IgD-negative memory B cell (primary cell): Measurements from ENCODE around the gene GCNA. TPM values are rescaled to one million over a fixed set of nuclear protein-coding genes. Genes with fewer than 3 reads are reported as not detected.
A peak's percentile ranks its signal among the peaks of the same experiment; 100 is the strongest.

Source experiments
- H3K27ac Mint-ChIP-seq, 3 donors: one replicate each; pipeline ENCODE4 v1.8.0; 2020 to 2022; ENCODE audit warnings: mild to moderate bottlenecking in 3 of 3, mixed read lengths in 3 of 3, moderate library complexity in 1 of 3
- H3K27me3 Mint-ChIP-seq: one replicate; pipeline ENCODE4 v1.8.0; 2021; ENCODE audit warnings: mixed read lengths
- H3K36me3 Mint-ChIP-seq: one replicate; pipeline ENCODE4 v1.8.0; 2020; ENCODE audit warnings: mild to moderate bottlenecking, mixed read lengths
- H3K4me1 Mint-ChIP-seq, 3 donors: one replicate each; pipeline ENCODE4 v1.8.0; 2020 to 2022; ENCODE audit warnings: mixed read lengths in 3 of 3, mild to moderate bottlenecking in 1 of 3
- H3K4me3 Mint-ChIP-seq, 4 donors: one replicate each; pipeline ENCODE4 v1.8.0; 2020 to 2022; ENCODE audit warnings: mild to moderate bottlenecking in 4 of 4, mixed read lengths in 4 of 4, moderate library complexity in 3 of 4
- H3K9me3 Mint-ChIP-seq, 3 donors: one replicate each; pipeline ENCODE4 v1.8.0; 2020 to 2021; ENCODE audit warnings: mixed read lengths in 3 of 3, mild to moderate bottlenecking in 1 of 3
- polyA plus RNA-seq: library from polyadenylated mRNA; unstranded; fragments of 300-500 nt; fragmentation: Illumina TruSeq; gene quantifications from one replicate; pipeline ENCODE4 v1.2.3, GENCODE V29; 2021

The GCNA gene
- polyA plus RNA-seq, 1 donor from 2014 or later, result 0.38 TPM

DNA sequence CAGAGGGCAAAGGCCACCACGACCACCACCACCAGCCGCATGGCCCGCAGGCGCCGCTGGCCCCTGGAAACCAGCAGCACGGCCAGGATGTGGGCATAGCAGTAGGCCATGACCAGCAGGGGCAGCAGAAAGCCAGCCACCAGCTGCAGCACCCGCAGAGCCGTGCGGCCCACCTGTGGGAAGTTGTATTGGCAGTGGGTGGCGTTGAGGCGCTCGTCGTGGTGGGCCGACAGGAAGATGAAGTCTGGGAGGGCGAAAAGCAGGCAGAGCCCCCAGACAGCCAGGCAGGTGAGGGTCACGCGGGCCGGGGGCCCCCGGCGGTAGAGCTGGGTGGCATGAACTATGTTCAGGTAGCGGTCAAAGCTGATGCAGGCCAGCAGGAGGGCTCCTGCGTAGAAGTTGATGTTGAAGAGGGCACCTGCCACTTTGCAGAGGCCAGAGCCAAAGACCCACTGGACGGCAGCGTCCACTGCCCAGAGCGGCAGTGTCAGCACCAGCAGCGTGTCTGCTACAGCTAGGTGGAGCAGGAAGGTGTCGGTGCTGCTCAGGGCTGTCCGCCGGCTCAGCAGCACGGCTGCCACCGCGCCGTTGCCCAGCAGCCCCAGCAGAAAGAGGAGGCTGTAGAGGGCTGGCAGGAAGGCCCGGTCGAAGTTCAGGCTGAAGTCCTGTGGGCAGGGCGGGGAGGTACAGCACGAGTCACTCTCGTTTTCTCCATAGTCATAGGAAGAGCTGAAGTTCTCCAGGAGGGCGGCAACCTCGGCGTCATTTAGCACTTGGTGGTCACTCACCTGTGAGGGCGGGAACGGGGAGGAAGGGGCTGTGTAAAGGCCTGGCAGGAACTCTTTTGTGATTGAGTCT, 38.7 kb downstream of the GCNA start:
- Mint-ChIP-seq H3K36me3 (no peaks in the 10 kb centered on the region), H3K4me1 (peaks cover 23 to 31% (median 31%) of the 10 kb centered on the region in 3 donors), H3K4me3 (peak overlapping the region; percentile 82 to 94 (median 88)), H3K27me3 (peaks cover 3% of the 10 kb centered on the region), H3K27ac (peak overlapping the region; percentile 90 to 96 (median 93)), H3K9me3 (no peaks in the 10 kb centered on the region)

DNA sequence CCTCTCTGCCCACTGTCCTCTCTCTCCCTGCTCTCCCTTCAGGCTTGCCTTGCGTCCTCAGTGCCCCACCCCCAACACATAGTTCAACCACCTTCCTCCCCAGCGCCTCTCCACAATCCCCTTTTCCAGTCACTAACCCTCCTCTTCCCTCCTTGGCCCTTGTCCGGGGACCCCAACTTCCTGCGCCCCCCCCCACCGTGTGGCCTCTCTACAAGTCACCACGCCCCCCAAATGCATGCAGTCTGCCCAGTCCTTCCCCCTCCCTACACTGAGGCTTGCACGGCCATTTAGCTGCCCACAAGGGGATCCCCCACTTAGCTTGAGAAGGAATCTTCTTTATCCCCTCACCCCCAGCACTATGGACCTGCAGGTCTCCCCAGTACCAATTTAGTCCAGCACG, 39.5 kb downstream of the GCNA start:
- H3K27me3 Mint-ChIP-seq, result peaks cover 3% of the 10 kb centered on the region
- peaks cover 30 to 36% (median 36%) of the 10 kb centered on the region in 3 donors for H3K4me1 Mint-ChIP-seq
- H3K4me3 Mint-ChIP-seq, result peak overlapping the region; percentile 82 to 94 (median 88)
- peak overlapping the region; percentile 90 to 96 (median 93) for H3K27ac Mint-ChIP-seq
- no peaks in the 10 kb centered on the region for H3K9me3 Mint-ChIP-seq
- H3K36me3 Mint-ChIP-seq, result no peaks in the 10 kb centered on the region

DNA sequence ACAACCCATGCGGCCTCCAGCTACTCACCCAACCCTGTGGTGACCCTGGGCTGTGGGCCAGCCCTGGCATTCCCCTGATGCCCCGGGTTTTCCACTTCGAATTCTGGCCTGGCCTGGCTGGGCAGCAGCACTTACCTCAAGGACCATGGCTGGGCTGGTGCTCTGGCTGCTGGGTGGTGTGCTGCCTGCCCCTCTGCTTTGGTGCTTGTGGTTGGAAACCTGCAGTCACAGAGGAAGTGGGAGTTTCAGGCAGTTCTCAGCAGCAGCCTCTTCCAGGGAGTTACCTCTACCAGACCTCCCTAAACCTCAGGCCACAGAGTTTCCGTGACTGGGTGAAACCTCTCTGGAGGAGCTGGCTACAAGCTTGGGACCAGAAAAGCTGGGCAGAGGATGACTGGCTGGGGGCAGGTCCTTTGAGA, 40.1 kb downstream of the GCNA start, which contains the start of gene CXCR3:
Gene CXCR3, minus strand, starts transcription at position 209 of the 419 bp plus-strand sequence. Its CDS starts 62 bp downstream, at position 147.
- Mint-ChIP-seq H3K27me3 (peaks cover 4% of the 10 kb centered on the region), H3K9me3 (no peaks in the 10 kb centered on the region), H3K36me3 (no peaks in the 10 kb centered on the region), H3K4me3 (peak within 1 kb of the TSS; percentile 82 to 94 (median 88)), H3K4me1 (peaks cover 33 to 41% (median 38%) of the 10 kb centered on the region in 3 donors), H3K27ac (peak within 1 kb of the TSS; percentile 90 to 96 (median 93))

DNA sequence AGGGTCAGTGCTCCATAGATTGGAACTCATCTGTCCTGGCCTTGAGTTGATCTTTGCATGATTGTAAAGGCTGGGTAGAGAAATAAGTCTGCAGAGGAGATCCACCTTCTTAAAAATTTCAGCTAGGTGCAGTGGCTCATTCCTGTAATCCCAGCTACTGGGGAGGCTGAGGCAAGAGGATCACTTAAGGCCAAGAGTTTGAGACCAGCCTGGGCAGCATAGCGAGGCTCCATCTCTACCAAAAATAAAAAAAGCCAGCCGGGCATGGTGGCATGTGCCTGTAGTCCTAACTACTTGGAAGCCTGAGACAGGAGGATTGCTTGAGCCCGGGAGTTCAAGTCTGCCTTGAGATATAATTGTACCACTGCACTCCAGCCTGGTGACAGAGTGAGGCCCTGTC, 40.5 kb downstream of the GCNA start:
- Mint-ChIP-seq H3K4me3 (peak overlapping the region; percentile 82 to 94 (median 86)), H3K27ac (peak overlapping the region; percentile 71 to 96 (median 92)), H3K4me1 (peaks cover 38 to 46% (median 43%) of the 10 kb centered on the region in 3 donors), H3K27me3 (peaks cover 4% of the 10 kb centered on the region), H3K36me3 (no peaks in the 10 kb centered on the region), H3K9me3 (no peaks in the 10 kb centered on the region)

DNA sequence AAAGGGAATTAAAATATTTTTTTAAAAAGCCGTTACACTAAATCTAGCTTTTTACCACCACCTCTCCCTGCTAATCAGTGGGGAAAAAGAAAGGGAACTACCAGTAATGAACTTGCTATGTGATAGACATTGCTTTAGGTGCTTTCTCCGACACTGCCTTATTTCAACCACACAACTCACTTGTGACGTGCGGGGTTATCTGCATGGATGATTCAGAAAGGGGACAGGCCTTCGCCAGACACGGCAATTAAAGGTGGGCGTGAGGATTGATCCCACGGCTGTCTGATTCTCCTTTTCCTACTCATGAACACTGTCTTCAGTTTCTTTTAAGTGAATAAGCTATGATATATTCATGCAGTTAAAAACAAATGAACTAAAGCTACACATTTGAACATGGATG, 41.0 kb downstream of the GCNA start:
- Mint-ChIP-seq H3K27me3 (peaks cover 4% of the 10 kb centered on the region), H3K4me1 (peaks cover 40 to 47% (median 46%) of the 10 kb centered on the region in 3 donors), H3K9me3 (no peaks in the 10 kb centered on the region), H3K27ac (peak overlapping the region; percentile 71 to 96 (median 92)), H3K36me3 (no peaks in the 10 kb centered on the region), H3K4me3 (peak overlapping the region; percentile 67 to 88 (median 84))

DNA sequence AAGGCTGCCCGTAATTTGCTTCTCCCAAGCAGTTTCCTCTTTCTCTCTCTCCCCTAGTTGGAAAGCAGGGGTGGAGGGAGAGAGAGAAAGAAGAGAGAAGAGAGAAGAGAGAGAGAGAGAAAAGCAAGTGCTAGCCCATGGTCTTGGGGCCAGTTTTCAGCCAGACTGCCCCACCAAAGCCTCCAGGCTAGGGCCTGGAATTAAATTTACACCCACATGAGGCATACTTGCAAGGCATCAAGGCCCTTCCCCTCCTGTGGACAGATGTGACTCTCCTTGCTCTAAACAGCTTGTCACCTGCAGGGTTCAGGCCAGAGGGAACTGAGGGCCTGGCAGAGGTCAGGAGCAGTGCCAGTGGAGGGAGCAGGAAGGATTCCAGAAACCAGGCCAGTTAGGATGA, 41.7 kb downstream of the GCNA start:
- Mint-ChIP-seq H3K27me3 (peaks cover 4% of the 10 kb centered on the region), H3K9me3 (no peaks in the 10 kb centered on the region), H3K4me1 (peaks cover 42 to 48% (median 45%) of the 10 kb centered on the region in 3 donors), H3K4me3 (peak overlapping the region in 3 of 4 donors; percentile 47 to 85 (median 67)), H3K36me3 (no peaks in the 10 kb centered on the region), H3K27ac (peak overlapping the region; percentile 59 to 96 (median 71))

DNA sequence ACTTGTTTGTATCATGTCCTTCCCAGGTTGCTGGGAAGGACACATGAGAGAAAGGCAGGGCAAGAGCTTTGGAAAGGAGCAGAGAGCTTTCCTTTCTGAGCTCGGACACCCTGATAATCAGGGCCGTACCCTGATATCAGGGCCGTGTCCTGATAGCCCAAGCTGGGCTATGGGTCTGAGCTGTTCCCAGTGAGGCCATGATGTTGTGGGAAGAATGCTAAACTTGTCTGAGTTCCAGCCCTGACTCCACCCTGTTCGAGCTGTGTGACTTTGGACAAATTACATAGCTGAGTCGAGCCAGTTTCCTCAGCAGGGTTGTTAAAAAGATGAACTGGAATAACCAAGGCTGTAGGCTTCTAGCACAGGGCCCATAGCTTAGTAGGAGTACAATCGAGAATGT, 43.4 kb downstream of the GCNA start:
- H3K9me3 Mint-ChIP-seq, result no peaks in the 10 kb centered on the region
- H3K4me3 Mint-ChIP-seq, result peak overlapping the region in 3 of 4 donors; percentile 65 to 90 (median 77)
- H3K27ac Mint-ChIP-seq, result peak overlapping the region; percentile 96 to 100 (median 98)
- peaks cover 4% of the 10 kb centered on the region for H3K27me3 Mint-ChIP-seq
- H3K36me3 Mint-ChIP-seq, result no peaks in the 10 kb centered on the region
- peaks cover 38 to 48% (median 38%) of the 10 kb centered on the region in 3 donors for H3K4me1 Mint-ChIP-seq

DNA sequence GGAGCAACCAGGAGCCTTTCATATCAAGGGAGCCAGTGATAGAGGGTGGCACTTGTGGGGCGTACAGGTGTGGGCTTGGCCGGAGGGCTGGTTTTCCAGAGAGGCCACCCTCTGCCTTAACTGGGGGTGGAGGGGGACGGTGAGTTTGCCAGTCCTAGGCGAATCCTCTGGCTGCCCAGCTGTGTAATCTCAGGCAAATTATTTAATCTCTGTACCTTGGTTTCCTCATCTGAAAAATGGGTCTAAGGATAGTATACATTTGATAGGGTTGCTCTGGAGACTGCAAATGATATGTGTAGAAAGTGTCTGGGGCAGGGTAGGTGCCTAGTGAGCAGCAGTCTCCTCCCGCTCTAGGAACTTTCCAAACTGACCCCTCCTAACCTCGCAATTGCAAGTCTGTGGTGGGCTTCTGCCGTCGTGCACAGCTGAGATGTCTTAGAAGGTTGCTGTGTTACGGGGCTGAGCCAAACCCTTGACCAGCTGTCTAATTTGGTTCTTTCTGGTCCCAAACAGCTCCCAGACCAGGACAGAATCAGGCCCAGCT, 43.9 kb downstream of the GCNA start:
- Mint-ChIP-seq H3K27me3 (peaks cover 4% of the 10 kb centered on the region), H3K4me1 (peaks cover 37 to 48% (median 38%) of the 10 kb centered on the region in 3 donors), H3K36me3 (no peaks in the 10 kb centered on the region), H3K9me3 (no peaks in the 10 kb centered on the region), H3K27ac (peak overlapping the region; percentile 96 to 100 (median 98)), H3K4me3 (peak overlapping the region; percentile 49 to 90 (median 70))

DNA sequence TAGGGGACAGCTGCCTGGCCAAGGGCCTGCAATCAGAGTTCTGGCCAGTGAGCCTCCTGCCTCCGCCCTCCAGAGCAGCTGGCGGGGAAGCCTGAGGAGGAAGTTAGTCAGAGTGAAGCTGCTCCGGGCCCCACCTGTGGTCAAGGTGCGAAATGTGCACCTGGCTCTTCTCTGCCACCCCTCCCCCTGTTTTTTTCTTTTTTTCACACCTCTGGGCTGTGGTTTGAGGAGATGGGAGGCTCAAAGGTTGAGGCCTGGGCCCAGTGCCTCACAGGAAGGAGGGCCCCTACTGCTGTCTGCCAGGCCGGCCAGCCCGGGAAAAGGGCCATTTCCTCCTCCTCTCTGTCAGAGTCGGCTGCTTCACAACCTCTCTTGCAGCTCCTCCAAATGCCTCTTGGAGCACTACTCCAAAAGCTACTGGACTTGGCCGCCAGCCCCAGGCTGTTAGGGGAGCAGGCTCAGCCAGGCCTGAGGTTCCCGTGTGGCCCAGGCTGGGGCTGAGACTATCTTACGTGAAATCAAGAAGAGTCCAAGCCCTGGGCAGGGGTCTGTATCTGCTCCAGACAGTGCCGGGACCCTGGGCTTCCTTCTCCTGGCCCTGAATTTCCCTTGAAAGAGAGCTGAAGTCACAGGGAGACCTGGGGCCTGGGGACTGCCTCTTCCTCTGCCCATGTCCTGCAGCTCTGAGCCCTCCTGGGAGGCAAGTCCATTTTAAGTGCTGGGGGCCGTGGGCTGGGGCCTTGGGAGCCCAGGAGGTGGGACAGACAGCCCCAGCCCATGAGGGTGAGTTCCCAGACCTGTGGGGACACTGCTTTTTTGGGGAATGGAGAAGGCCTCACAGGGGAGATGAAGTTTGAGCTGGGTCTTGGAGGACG, 44.6 kb downstream of the GCNA start:
- Mint-ChIP-seq H3K36me3 (no peaks in the 10 kb centered on the region), H3K27ac (peak overlapping the region; percentile 96 to 100 (median 98)), H3K27me3 (peaks cover 4% of the 10 kb centered on the region), H3K4me1 (peaks cover 37 to 48% (median 38%) of the 10 kb centered on the region in 3 donors), H3K9me3 (no peaks in the 10 kb centered on the region), H3K4me3 (peak overlapping the region; percentile 63 to 90 (median 78))

DNA sequence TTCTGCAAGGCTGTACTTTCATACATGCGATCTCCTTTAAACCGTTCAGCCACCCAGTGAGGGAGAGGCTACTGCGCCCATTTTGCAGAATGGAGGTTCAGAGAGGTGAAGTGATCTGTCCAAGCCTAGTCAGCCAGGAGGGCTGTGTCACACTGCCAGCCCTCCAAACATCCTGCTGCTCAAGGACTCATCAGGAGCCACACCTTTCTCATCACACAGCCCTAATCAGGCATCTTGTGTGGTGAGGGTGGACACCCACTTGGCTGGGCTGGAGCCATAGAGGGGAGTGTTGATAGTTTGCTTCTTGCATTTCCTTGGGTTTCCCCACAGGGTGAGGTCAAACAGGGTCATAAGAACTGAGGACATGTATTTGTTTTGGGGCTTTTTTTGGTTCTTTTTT, 45.5 kb downstream of the GCNA start:
- H3K4me3 Mint-ChIP-seq, result peak overlapping the region; percentile 16 to 90 (median 67)
- H3K27me3 Mint-ChIP-seq, result peaks cover 2% of the 10 kb centered on the region
- H3K27ac Mint-ChIP-seq, result peak overlapping the region; percentile 96 to 100 (median 98)
- H3K9me3 Mint-ChIP-seq, result no peaks in the 10 kb centered on the region
- peaks cover 31 to 43% (median 33%) of the 10 kb centered on the region in 3 donors for H3K4me1 Mint-ChIP-seq
- H3K36me3 Mint-ChIP-seq, result no peaks in the 10 kb centered on the region

DNA sequence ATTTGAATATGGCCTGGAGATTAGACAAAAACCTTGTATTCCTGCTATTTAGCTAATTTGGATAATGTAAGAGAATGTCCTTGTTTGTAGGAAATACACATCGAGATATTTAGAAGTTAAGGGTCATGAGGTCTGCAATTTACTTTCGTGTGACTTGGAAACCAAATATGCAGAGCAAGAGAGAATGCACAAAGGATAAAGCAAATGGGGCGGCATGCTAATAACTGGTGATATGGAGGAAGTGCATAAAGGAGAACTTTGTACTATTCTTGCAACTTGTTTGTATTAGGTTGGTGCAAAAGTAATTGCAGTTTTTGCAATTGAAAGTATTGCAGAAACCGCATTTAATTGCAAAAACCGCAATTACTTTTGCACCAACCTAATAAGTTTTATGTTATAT, 47.2 kb downstream of the GCNA start:
- Mint-ChIP-seq H3K9me3 (no peaks in the 10 kb centered on the region), H3K36me3 (no peaks in the 10 kb centered on the region), H3K27me3 (peaks cover 1% of the 10 kb centered on the region), H3K4me1 (peaks cover 36 to 48% (median 38%) of the 10 kb centered on the region in 3 donors), H3K27ac (peak overlapping the region in 1 of 3 donors; percentile 84), H3K4me3 (no peak overlapping the region)

DNA sequence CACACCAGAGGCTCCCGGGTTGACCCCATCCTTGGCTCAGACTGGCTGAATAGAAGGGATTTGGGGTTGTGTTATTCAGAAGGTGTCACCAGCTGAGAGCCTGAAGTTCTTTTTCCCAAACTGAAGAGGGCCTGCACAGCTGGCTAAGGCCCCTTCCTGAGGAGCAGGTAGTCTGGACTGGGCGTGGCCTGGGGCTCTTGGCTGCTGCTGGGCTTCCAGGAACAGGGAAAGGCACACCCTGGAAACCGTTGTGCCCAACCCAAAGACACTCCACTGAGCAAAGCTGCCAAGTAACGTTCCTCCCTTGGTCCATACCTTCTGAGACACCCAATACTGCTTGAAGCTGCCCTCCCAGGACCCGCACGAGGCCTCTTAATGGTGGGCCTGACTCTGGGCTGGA, 48.3 kb downstream of the GCNA start:
- H3K9me3 Mint-ChIP-seq, result no peaks in the 10 kb centered on the region
- peaks cover 1% of the 10 kb centered on the region for H3K27me3 Mint-ChIP-seq
- H3K4me3 Mint-ChIP-seq, result no peak overlapping the region
- H3K4me1 Mint-ChIP-seq, result peaks cover 35 to 45% (median 36%) of the 10 kb centered on the region in 3 donors
- H3K36me3 Mint-ChIP-seq, result no peaks in the 10 kb centered on the region
- H3K27ac Mint-ChIP-seq, result no peak overlapping the region

DNA sequence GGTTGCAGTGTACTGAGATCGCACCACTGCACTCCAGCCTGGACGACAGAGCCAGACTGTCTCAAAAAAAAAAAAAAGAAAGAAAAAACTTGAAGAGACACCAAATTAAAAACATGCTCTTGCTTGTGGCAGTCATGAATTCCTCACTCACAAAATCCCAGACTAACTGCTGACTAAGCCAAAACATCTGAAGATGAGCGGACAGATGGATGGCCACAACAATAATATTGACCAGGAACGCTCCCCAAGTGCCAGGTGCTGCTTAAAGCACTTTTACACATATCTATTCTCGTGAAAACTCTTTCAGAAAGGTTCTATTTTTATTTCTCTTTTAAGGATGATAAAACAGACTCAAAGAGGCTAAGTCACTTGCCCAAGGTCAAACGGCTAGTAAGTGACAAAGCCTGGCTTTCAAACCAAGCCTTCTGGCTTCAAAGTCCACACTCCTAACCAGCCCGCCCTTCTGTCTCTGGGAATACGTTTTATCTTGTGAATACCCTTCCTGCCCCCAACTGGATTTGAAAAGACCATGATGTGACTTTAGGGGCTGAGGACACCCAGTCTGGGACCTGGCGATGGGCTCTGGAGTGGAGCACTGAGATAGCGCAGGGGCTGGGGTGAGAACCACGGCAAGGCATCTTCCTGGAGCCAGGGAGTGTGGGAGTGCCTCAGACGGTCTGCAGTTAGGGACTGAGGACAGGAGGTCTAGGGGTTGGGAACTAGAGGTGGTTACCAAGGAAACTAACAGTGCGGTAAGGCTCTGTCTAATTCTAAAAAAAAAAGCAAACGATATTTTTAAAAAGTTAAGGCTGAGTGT, 49.6 kb downstream of the GCNA start:
- Mint-ChIP-seq H3K4me3 (no peak overlapping the region), H3K27me3 (peaks cover under 1% of the 10 kb centered on the region), H3K36me3 (no peaks in the 10 kb centered on the region), H3K4me1 (peaks cover 26 to 37% (median 37%) of the 10 kb centered on the region in 3 donors), H3K9me3 (no peaks in the 10 kb centered on the region), H3K27ac (no peak overlapping the region)

DNA sequence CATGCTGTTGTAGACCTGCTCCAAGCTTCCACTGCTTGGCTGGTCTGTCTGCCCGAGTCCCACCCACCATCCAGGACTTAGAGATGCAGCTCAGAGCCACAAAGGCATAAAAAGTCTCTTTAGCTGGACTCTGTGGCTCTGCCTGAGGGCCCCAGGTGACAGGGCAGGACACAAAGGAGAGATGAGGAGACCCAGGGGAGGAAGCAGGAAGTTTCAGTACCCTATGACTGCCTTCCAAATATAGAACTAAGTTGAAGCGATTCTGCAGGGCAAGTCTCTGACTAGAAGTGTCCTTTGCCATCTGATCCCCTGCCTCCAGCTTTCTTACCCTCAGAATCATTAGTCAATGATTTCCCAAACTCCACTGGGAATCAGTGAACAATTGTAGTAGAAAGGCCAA, 51.2 kb downstream of the GCNA start:
- no peaks in the 10 kb centered on the region for H3K9me3 Mint-ChIP-seq
- peak overlapping the region; percentile 30 to 86 (median 62) for H3K4me3 Mint-ChIP-seq
- H3K27ac Mint-ChIP-seq, result peak overlapping the region; percentile 52 to 89 (median 83)
- no peaks in the 10 kb centered on the region for H3K27me3 Mint-ChIP-seq
- H3K4me1 Mint-ChIP-seq, result peaks cover 16 to 30% (median 24%) of the 10 kb centered on the region in 3 donors
- no peaks in the 10 kb centered on the region for H3K36me3 Mint-ChIP-seq
